ENCODE data around the gene RPH3AL. TPM values are rescaled to one million over a fixed set of nuclear protein-coding genes. Genes with fewer than 3 reads are reported as not detected.
"Not testable (repeated sequence)": the region's sequence is repeated elsewhere in the genome, so short reads cannot be mapped to it uniquely, and the experiment has no call there.

Gene RPH3AL
- total RNA-seq, 1 experiment from 2014 or later: 2.6 TPM

- H3K27ac ChIP-seq: no peak overlapping the region
- H3K4me3 ChIP-seq: no peak overlapping the region
- no peak for DNase-seq
- H3K27me3 ChIP-seq: no peaks in the 10 kb centered on the region
- H3K36me3 ChIP-seq: no peaks in the 10 kb centered on the region
- no peaks in the 10 kb centered on the region for H3K9me3 ChIP-seq (replicated peaks)
- H3K4me1 ChIP-seq: no peaks in the 10 kb centered on the region
Measured at GRCh38 chr17:258906-259305, 93.7 kb downstream of the RPH3AL start.

- H3K4me1 ChIP-seq: no peaks in the 10 kb centered on the region
- H3K36me3 ChIP-seq: no peaks in the 10 kb centered on the region
- H3K27ac ChIP-seq: no peak overlapping the region
- H3K27me3 ChIP-seq: no peaks in the 10 kb centered on the region
- H3K9me3 ChIP-seq (replicated peaks): no peaks in the 10 kb centered on the region
- DNase-seq: no peak
- no peak overlapping the region for H3K4me3 ChIP-seq
Measured at GRCh38 chr17:258045-258734, 94.4 kb downstream of the RPH3AL start.

GRCh38 chr17:253091-253846 is 99.3 kb downstream of the RPH3AL start:
- Histone ChIP-seq H3K27ac (no peak overlapping the region), H3K27me3 (no peaks in the 10 kb centered on the region), H3K36me3 (no peaks in the 10 kb centered on the region), H3K4me3 (no peak overlapping the region), H3K4me1 (no peaks in the 10 kb centered on the region), H3K9me3 (replicated peaks) (no peaks in the 10 kb centered on the region)
- DNase-seq: no peak

DNA sequence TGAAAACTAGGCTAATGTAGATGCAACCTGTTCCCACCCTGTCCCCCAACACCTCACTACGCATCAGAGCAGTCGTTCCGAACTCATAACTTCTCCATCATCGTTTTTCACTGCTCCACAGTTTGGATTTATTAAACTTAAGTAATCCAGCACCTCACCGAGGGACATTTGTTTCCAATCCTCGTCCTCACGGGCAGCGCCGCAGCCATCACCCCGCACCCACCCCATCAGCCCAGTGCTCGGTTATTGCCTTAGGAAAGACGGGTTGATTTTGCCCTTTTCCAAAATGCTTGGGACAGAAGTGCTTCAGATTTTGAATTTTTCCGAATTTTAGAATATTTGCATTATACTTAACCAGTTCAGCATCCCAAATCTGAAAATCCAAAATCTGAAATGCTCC is 100.2 kb downstream of the RPH3AL start:
- DNase-seq: no peak
- Histone ChIP-seq H3K4me3 (no peak overlapping the region), H3K27ac (no peak overlapping the region), H3K27me3 (no peaks in the 10 kb centered on the region), H3K9me3 (replicated peaks) (no peaks in the 10 kb centered on the region), H3K4me1 (no peaks in the 10 kb centered on the region), H3K36me3 (no peaks in the 10 kb centered on the region)

- Histone ChIP-seq H3K4me1 (no peaks in the 10 kb centered on the region), H3K27me3 (no peaks in the 10 kb centered on the region), H3K9me3 (replicated peaks) (no peaks in the 10 kb centered on the region), H3K4me3 (no peak overlapping the region), H3K27ac (no peak overlapping the region), H3K36me3 (no peaks in the 10 kb centered on the region)
- DNase-seq: no peak
Measured at GRCh38 chr17:251531-251930, 101.1 kb downstream of the RPH3AL start.

DNA sequence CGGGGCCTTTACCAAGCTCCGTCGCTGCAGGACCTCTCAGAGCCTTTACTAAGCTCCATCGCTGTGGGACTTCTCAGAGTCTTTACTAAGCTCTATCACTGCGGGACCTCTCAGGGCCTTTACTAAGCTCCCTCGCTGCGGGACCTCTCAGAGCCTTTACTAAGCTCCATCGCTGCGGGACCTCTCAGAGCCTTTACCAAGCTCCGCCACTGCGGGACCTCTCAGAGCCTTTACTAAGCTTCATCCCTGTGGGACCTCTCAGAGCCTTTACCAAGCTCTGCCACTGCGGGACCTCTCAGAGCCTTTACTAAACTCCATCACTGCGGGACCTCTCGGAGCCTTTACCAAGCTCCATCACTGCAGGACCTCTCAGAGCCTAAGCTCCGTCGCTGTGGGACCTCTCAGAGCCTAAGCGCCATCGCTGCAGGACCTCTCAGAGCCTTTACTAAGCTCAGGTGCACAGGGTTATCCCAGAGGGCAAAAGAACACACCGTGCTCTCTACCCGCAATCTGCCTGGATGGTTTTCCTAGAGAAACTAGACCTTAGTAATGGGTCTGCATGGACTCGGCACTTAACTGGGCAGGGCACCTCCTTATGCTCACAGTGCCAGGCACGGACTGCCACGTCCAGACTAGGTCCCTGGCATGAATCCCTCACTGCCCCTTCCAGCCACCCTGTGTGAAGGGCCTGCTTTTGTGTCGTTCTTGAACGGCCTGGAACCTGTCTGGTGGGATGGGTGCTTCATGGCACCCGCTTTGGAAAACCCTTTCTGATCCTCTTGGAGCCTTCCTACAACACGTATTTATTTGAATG is 101.9 kb downstream of the RPH3AL start:
- Histone ChIP-seq H3K4me3 (no peak overlapping the region), H3K27me3 (no peaks in the 10 kb centered on the region), H3K27ac (no peak overlapping the region), H3K9me3 (replicated peaks) (no peaks in the 10 kb centered on the region), H3K36me3 (no peaks in the 10 kb centered on the region), H3K4me1 (no peaks in the 10 kb centered on the region)
- no peak for DNase-seq

GRCh38 chr17:249236-249993 is 103.2 kb downstream of the RPH3AL start:
- no peaks in the 10 kb centered on the region for H3K9me3 ChIP-seq (replicated peaks)
- H3K27me3 ChIP-seq: no peaks in the 10 kb centered on the region
- no peak overlapping the region for H3K27ac ChIP-seq
- no peak overlapping the region for H3K4me3 ChIP-seq
- H3K4me1 ChIP-seq: no peaks in the 10 kb centered on the region
- no peaks in the 10 kb centered on the region for H3K36me3 ChIP-seq
- DNase-seq: no peak

- no peak overlapping the region for H3K4me3 ChIP-seq
- DNase-seq: no peak
- no peaks in the 10 kb centered on the region for H3K9me3 ChIP-seq (replicated peaks)
- no peaks in the 10 kb centered on the region for H3K36me3 ChIP-seq
- no peak overlapping the region for H3K27ac ChIP-seq
- no peaks in the 10 kb centered on the region for H3K4me1 ChIP-seq
- no peaks in the 10 kb centered on the region for H3K27me3 ChIP-seq
Measured at GRCh38 chr17:248337-249235, 104.0 kb downstream of the RPH3AL start.

DNA sequence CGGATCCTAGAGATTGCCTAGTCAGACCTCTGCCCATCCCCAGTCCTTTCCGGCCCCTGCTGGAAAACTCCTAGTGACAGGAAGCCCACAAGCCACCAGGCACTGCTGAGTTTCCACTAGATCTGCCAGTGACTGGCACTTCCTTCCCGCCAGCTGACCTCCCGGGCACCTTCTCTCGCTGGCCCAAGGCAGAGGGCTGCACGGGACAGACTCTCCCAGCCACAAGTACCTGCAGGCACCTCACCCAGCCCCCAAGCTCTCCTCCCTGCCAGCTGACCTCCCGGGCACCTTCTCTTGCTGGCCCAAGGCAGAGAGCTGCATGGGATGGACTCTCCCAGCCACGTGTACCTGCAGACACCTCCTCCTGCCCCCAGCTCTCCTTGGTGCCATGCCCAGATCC is 104.8 kb downstream of the RPH3AL start:
- Histone ChIP-seq H3K4me3 (no peak overlapping the region), H3K4me1 (no peaks in the 10 kb centered on the region), H3K9me3 (replicated peaks) (no peaks in the 10 kb centered on the region), H3K27me3 (no peaks in the 10 kb centered on the region), H3K36me3 (no peaks in the 10 kb centered on the region), H3K27ac (no peak overlapping the region)
- no peak for DNase-seq

- Histone ChIP-seq H3K36me3 (no peaks in the 10 kb centered on the region), H3K4me1 (no peaks in the 10 kb centered on the region), H3K4me3 (no peak overlapping the region), H3K27ac (no peak overlapping the region), H3K9me3 (replicated peaks) (no peaks in the 10 kb centered on the region), H3K27me3 (no peaks in the 10 kb centered on the region)
- DNase-seq: no peak
Measured at GRCh38 chr17:246851-247421, 105.7 kb downstream of the RPH3AL start.

GRCh38 chr17:246226-246625 is 106.4 kb downstream of the RPH3AL start:
- no peaks in the 10 kb centered on the region for H3K9me3 ChIP-seq (replicated peaks)
- no peak overlapping the region for H3K4me3 ChIP-seq
- no peak for DNase-seq
- H3K27ac ChIP-seq: no peak overlapping the region
- no peaks in the 10 kb centered on the region for H3K36me3 ChIP-seq
- H3K27me3 ChIP-seq: no peaks in the 10 kb centered on the region
- no peaks in the 10 kb centered on the region for H3K4me1 ChIP-seq

DNA sequence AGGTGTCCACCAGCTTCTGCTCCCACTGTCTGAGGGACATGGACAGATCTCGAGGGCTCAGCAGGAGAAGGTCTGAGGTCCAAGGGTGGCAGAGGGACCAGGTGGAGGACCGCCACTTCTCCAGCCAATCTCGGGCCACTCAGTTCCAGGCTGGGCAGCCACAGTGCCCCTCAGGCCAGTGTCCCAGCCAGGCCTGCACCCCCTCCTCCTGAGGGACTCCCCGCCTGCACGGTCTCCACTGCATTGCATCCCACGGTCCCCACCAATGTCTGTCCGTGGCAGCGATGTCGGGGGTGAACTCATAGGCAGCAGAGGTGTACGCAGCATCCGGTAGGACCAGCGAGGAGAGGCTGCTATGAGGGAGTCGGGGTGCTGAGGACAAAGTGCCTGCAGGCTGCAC is 107.0 kb downstream of the RPH3AL start:
- H3K4me1 ChIP-seq: no peaks in the 10 kb centered on the region
- no peaks in the 10 kb centered on the region for H3K27me3 ChIP-seq
- H3K27ac ChIP-seq: no peak overlapping the region
- H3K9me3 ChIP-seq (replicated peaks): no peaks in the 10 kb centered on the region
- H3K36me3 ChIP-seq: no peaks in the 10 kb centered on the region
- no peak for DNase-seq
- H3K4me3 ChIP-seq: no peak overlapping the region

- H3K9me3 ChIP-seq (replicated peaks): no peaks in the 10 kb centered on the region
- H3K4me1 ChIP-seq: no peaks in the 10 kb centered on the region
- no peaks in the 10 kb centered on the region for H3K36me3 ChIP-seq
- no peaks in the 10 kb centered on the region for H3K27me3 ChIP-seq
- no peak overlapping the region for H3K27ac ChIP-seq
- no peak overlapping the region for H3K4me3 ChIP-seq
- no peak for DNase-seq
Measured at GRCh38 chr17:245020-245419, 107.6 kb downstream of the RPH3AL start.

GRCh38 chr17:243924-244323 is 108.7 kb downstream of the RPH3AL start:
- H3K27ac ChIP-seq; H3K4me3 ChIP-seq; H3K36me3 ChIP-seq; H3K9me3 ChIP-seq (replicated peaks); H3K27me3 ChIP-seq; DNase-seq; H3K4me1 ChIP-seq: not testable (repeated sequence)
